Psoas muscle (tissue), 8 donors: ENCODE measurements around the gene AQP3. TPM values are rescaled to one million over a fixed set of nuclear protein-coding genes. Genes with fewer than 3 reads are reported as not detected.
"Not testable (repeated sequence)": the region's sequence is repeated elsewhere in the genome, so short reads cannot be mapped to it uniquely, and the experiment has no call there.

Experiments
- ATAC-seq, 4 donors: fragments of 200-7000 bp; cut with Tn5 transposase; one replicate each; pipeline ENCODE4 v1.9.1; 2020; ENCODE audit warnings: moderate library complexity in 3 of 4, mild to moderate bottlenecking in 2 of 4
- DNase-seq, 2 donors: peaks; one replicate each; pipeline ENCODE4 v3.0.0-alpha.2; 2020
- H3K27ac ChIP-seq: fragments of 200-600 bp; one replicate; pipeline ENCODE4 v1.8.0; 2022
- H3K27me3 ChIP-seq, 3 donors: fragments of 200-600 bp in 1 of 3; one replicate each; pipeline versions ENCODE4 v1.6.1 to v1.8.0; 2013 to 2022; ENCODE audit warnings: low read length in 2 of 3, mild to moderate bottlenecking in 2 of 3, moderate library complexity in 1 of 3; ENCODE audit not compliant: insufficient read depth in 3 of 3
- H3K36me3 ChIP-seq, 2 donors: fragments of 200-600 bp in 1 of 2; one replicate each; pipeline versions ENCODE4 v1.6.1 to v1.8.0; 2013 to 2022; ENCODE audit warnings: low read depth in 1 of 2, mild to moderate bottlenecking in 1 of 2, moderate library complexity in 1 of 2; ENCODE audit not compliant: insufficient read depth in 1 of 2
- H3K4me1 ChIP-seq: fragments of 200-600 bp; one replicate; pipeline ENCODE4 v1.8.0; 2022
- H3K4me3 ChIP-seq: fragments of 200-600 bp; one replicate; pipeline ENCODE4 v1.8.0; 2022; ENCODE audit warnings: mild to moderate bottlenecking
- H3K9me3 ChIP-seq: fragments of 200-600 bp; one replicate; pipeline ENCODE4 v1.8.0; 2022
- WGBS, 3 donors: extraction: QIAGEN DNeasy Blood & Tissue Kit; methylation state at CpG; one replicate each; pipeline versions ENCODE4 v1.1.6 to v1.1.7; 2013; 5-methylcytosine and 5-hydroxymethylcytosine counted together
- intact Hi-C, 2 donors: fragments of 100-400 bp; cut with DNase I; formaldehyde crosslinking; loops; one replicate each; pipeline versions ENCODE4 v1.11.0 to v1.14.2; 2022
- polyA plus RNA-seq, 3 donors: library from polyadenylated mRNA; stranded (reverse); fragments of 200-250 nt; gene quantifications; one replicate each; pipeline ENCODE4 v1.2.3, GENCODE V29; 2013
- total RNA-seq, 4 donors: library from RNA; stranded (reverse); fragmentation: NEBNext Ultra II Directional in 2 of 4; extraction: Animal tissue kit (Norgen Biotek cat#: 25700) in 2 of 4; gene quantifications; one replicate each; pipeline versions ENCODE4 v1.2.1 to v1.2.4, GENCODE V29; 2021 to 2023
- TF ChIP-seq, protein P1 (sequence below): fragments of 200-600 bp; IDR thresholded peaks from one replicate; pipeline ENCODE4 v1.8.0; 2022; ENCODE audit warnings: antibody characterized with exemption
- donor health status: healthy with polysubstance abuse.
- donor health status: DM: no; HTN: no; CAD: no; lungs with moderate emphysema.
- donor health status: Bipolar disorder and iron deficiency.
- donor health status: healthy.
- donor health status: DM: yes; HTN: yes; CAD: no.
- donor health status: DM: no; HTN: no; CAD: no.
- donor health status: DM: no; HTN: no; CAD: no.
- donor health status: DM: yes; HTN: yes; CAD: no.

Gene AQP3
- total and polyA plus RNA-seq, 7 donors: 2.5 to 12.0 (median 4.7) TPM

DNA sequence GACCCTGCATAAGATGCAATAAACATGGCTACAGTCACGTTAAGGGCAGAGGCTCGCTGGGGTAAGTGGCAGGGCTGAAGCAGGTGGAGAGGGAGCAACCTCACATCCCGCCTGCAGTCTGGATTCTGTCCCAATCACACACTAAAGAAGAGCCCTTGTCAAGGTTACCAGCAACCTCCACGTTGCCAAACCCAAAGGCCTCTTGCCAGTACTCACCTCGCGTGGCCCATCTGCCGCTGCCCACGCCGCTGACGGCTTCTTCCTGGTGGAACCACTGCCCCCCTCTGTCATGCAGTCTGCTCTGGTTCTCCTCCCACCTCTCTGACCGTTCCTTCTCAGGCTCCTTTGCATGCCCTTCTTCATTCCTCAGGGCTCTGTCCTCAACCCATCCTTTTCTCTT is 53.8 kb downstream of the AQP3 start:
- DNase-seq: peak; percentile 34 to 61
- Histone ChIP-seq H3K4me1 (peaks cover 24% of the 10 kb centered on the region), H3K27ac (peak overlapping the region; percentile 81), H3K36me3 (no peaks in the 10 kb centered on the region), H3K9me3 (no peaks in the 10 kb centered on the region), H3K27me3 (no peaks in the 10 kb centered on the region), H3K4me3 (no peak overlapping the region)
- ATAC-seq: no peak
- intact Hi-C loops: no loop called here
- TF ChIP-seq, protein P1, sequence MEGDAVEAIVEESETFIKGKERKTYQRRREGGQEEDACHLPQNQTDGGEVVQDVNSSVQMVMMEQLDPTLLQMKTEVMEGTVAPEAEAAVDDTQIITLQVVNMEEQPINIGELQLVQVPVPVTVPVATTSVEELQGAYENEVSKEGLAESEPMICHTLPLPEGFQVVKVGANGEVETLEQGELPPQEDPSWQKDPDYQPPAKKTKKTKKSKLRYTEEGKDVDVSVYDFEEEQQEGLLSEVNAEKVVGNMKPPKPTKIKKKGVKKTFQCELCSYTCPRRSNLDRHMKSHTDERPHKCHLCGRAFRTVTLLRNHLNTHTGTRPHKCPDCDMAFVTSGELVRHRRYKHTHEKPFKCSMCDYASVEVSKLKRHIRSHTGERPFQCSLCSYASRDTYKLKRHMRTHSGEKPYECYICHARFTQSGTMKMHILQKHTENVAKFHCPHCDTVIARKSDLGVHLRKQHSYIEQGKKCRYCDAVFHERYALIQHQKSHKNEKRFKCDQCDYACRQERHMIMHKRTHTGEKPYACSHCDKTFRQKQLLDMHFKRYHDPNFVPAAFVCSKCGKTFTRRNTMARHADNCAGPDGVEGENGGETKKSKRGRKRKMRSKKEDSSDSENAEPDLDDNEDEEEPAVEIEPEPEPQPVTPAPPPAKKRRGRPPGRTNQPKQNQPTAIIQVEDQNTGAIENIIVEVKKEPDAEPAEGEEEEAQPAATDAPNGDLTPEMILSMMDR: no peak
- 42 to 43% (median 42%) methylated on average over 10 to 11 of the region's 11 CpGs for whole genome bisulfite sequencing, 3 donors

DNA sequence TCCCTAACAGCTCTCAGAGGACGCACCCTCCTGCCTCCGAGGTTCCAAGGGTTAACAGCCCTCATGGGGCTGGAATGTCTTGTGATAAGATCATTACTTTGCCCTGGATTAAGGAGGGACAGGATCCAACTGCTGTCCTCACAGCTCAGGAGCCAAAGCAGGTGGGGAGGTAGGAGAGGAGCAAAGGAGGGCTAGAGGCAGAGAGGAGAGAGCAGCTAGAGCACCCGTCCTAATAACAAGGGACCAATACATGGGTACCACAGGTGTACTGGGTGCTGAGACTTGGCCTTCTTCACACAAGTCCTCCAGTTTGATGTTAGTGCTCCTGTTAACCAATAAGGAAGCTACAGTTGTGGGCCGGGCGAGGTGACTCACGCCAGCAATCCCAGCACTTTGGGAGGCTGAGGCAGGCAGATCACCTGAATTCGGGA is 54.8 kb downstream of the AQP3 start:
- peaks cover 24% of the 10 kb centered on the region for H3K4me1 ChIP-seq
- H3K4me3 ChIP-seq, H3K27me3 ChIP-seq, H3K9me3 ChIP-seq, intact Hi-C loops, H3K36me3 ChIP-seq: not testable (repeated sequence)
- ATAC-seq (peak in 2 of 4 donors; percentile 43 to 46), DNase-seq (peak in 1 of 2 donors; percentile 12)
- WGBS, 3 donors: 44 to 63% (median 47%) methylated on average over 7 of the region's 7 CpGs
- H3K27ac ChIP-seq: peak overlapping the region; percentile 81

Other genes with a start within 250 kb of the AQP3 start
- not detected for gene SPINK4, start 207.4 kb downstream of the AQP3 start, total RNA-seq
- gene SPINK4, start 207.4 kb downstream of the AQP3 start, polyA plus RNA-seq: under 1 TPM in 1 of 3 donors, not detected in 2; 0.34 TPM
- gene BAG1, start 182.9 kb downstream of the AQP3 start, total RNA-seq: 100 to 1,000 TPM; 125 to 253 (median 151) TPM
- gene BAG1, start 182.9 kb downstream of the AQP3 start, polyA plus RNA-seq: 100 to 1,000 TPM; 265 to 371 (median 315) TPM
- 10 to 100 TPM; 28.7 to 41.1 (median 37.6) TPM for gene CHMP5, start 182.5 kb downstream of the AQP3 start, total RNA-seq
- gene CHMP5, start 182.5 kb downstream of the AQP3 start, polyA plus RNA-seq: 10 to 100 TPM; 31.9 to 80.4 (median 38.3) TPM
- 10 to 100 TPM; 33.8 to 59.2 (median 46.1) TPM for gene NFX1, start 157.1 kb downstream of the AQP3 start, total RNA-seq
- gene NFX1, start 157.1 kb downstream of the AQP3 start, polyA plus RNA-seq: 10 to 100 TPM; 20.9 to 33.4 (median 26.8) TPM
- gene AQP7, start 45.0 kb downstream of the AQP3 start, total RNA-seq: 10 to 100 TPM in 3 of 4 donors, 1 to 10 TPM in 1; 8.6 to 45.0 (median 15.7) TPM
- gene AQP7, start 45.0 kb downstream of the AQP3 start, polyA plus RNA-seq: 10 to 100 TPM in 2 of 3 donors, 1 to 10 TPM in 1; 8.6 to 10.8 (median 10.7) TPM
- gene NOL6, start 26.3 kb upstream of the AQP3 start, total RNA-seq: 10 to 100 TPM; 18.8 to 39.9 (median 33.1) TPM
- gene NOL6, start 26.3 kb upstream of the AQP3 start, polyA plus RNA-seq: 10 to 100 TPM; 24.6 to 37.2 (median 34.3) TPM
- gene ANKRD18B, start 76.7 kb upstream of the AQP3 start, total RNA-seq: under 1 TPM in 3 of 4 donors, not detected in 1; 0.25 to 0.43 (median 0.30) TPM
- gene ANKRD18B, start 76.7 kb upstream of the AQP3 start, polyA plus RNA-seq: under 1 TPM in 2 of 3 donors, not detected in 1; 0.01 to 0.07 TPM